Measurements from ENCODE around the gene DOCK11. TPM values are rescaled to one million over a fixed set of nuclear protein-coding genes. Genes with fewer than 3 reads are reported as not detected.

The DOCK11 gene
- total RNA-seq, 2 donors from 2014 or later = 4.9 to 15.8 TPM

DNA sequence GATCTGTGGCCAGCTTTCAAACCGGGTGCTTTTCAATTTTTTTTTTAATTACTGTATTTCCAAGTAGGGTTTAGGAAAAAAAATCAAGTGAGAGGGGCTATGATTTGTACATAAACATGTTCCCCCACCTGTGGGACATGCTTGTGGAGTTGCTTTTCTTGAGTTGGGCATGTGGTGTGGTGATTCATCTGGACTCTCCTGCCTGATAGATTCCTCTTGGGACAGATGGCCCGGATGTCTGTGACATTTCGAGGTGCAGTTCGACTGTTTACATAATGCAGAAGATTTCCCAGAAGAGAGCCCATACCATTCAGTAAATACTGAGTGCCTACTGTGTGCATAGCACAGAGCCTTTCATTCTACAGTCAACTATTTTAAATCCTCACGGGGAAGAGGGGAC lies 49.9 kb downstream of the DOCK11 start:
- no peak for DNase-seq
- Histone ChIP-seq H3K9me3 (no peaks in the 10 kb centered on the region), H3K27me3 (no peaks in the 10 kb centered on the region), H3K27ac (no peak overlapping the region), H3K4me1 (no peaks in the 10 kb centered on the region), H3K4me3 (no peak overlapping the region), H3K36me3 (replicated peaks in 1 of 2; ENCODE audit: insufficient read depth in 1 of 2, low read depth in 2 of 2) (no peaks in the 10 kb centered on the region)
- ATAC-seq = no peak
- TF ChIP-seq POLR2A (IDR thresholded peaks at IDR 0.05) = no peak
- TF ChIP-seq, protein P1, sequence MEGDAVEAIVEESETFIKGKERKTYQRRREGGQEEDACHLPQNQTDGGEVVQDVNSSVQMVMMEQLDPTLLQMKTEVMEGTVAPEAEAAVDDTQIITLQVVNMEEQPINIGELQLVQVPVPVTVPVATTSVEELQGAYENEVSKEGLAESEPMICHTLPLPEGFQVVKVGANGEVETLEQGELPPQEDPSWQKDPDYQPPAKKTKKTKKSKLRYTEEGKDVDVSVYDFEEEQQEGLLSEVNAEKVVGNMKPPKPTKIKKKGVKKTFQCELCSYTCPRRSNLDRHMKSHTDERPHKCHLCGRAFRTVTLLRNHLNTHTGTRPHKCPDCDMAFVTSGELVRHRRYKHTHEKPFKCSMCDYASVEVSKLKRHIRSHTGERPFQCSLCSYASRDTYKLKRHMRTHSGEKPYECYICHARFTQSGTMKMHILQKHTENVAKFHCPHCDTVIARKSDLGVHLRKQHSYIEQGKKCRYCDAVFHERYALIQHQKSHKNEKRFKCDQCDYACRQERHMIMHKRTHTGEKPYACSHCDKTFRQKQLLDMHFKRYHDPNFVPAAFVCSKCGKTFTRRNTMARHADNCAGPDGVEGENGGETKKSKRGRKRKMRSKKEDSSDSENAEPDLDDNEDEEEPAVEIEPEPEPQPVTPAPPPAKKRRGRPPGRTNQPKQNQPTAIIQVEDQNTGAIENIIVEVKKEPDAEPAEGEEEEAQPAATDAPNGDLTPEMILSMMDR (IDR thresholded peaks at IDR 0.05) = no peak
- intact Hi-C loops (cut with DNase I) = no loop called here
- 69 to 80% methylated on average over 5 of the region's 5 CpGs for WGBS, 2 donors

DNA sequence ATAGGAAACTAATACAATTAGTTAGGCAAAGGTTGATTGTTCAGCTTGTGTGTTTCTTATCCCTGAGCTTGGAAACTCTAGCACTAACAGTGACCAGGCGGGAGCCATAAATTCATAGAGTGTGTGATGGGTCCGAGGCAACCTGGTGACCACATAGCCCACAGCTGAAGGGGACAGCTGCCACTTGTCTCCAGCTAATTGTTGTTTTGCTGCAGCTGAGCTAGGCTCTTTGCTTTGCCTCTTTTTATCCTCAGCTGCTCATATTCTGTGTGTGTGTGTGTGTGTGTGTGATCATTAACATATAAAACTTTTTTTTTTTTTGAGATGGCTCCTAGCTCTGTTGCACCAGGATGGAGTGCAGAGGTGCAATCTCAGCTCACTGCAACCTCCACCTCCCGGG lies 53.2 kb downstream of the DOCK11 start:
- H3K4me1 ChIP-seq = no peaks in the 10 kb centered on the region
- H3K36me3 ChIP-seq (replicated peaks in 1 of 2; ENCODE audit: insufficient read depth in 1 of 2, low read depth in 2 of 2) = no peaks in the 10 kb centered on the region
- H3K27ac ChIP-seq = no peak overlapping the region
- WGBS, 2 donors = 73 to 90% methylated on average over 2 to 3 of the region's 3 CpGs
- no peak overlapping the region for H3K4me3 ChIP-seq
- TF ChIP-seq, protein P1 (IDR thresholded peaks at IDR 0.05) = no peak
- TF ChIP-seq POLR2A (IDR thresholded peaks at IDR 0.05) = no peak
- intact Hi-C loops (cut with DNase I) = no loop called here
- H3K27me3 ChIP-seq = no peaks in the 10 kb centered on the region
- ATAC-seq (no peak), DNase-seq (no peak)
- no peaks in the 10 kb centered on the region for H3K9me3 ChIP-seq

DNA sequence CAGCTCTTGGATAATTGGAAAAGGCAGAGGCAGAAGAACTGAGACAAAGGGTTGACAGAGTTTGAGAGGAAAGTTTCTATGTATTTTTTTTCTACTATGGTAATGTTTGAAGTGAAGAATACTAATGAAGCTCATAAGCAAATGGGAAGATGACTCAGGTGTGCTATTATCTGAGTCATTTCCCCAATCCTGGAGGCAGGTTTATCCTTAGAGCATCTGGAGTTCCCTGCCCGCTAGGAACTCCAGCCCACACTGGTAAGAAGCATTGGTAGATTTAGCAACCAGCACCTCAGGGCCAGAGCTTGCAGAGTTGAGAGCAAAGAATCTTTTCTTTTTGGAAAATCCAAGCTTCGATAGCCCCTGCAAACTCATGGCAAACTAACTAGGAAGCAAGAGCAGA lies 55.2 kb downstream of the DOCK11 start:
- Histone ChIP-seq H3K36me3 (replicated peaks in 1 of 2; ENCODE audit: insufficient read depth in 1 of 2, low read depth in 2 of 2) (no peaks in the 10 kb centered on the region), H3K27ac (no peak overlapping the region), H3K4me3 (no peak overlapping the region), H3K9me3 (no peaks in the 10 kb centered on the region), H3K27me3 (no peaks in the 10 kb centered on the region), H3K4me1 (no peaks in the 10 kb centered on the region)
- WGBS, 2 donors = 82 to 92% methylated on average over 2 of the region's 2 CpGs
- DNase-seq = no peak
- no peak for ATAC-seq
- TF ChIP-seq, protein P1 (IDR thresholded peaks at IDR 0.05) = no peak
- TF ChIP-seq POLR2A (IDR thresholded peaks at IDR 0.05) = no peak
- intact Hi-C loops (cut with DNase I) = no loop called here

DNA sequence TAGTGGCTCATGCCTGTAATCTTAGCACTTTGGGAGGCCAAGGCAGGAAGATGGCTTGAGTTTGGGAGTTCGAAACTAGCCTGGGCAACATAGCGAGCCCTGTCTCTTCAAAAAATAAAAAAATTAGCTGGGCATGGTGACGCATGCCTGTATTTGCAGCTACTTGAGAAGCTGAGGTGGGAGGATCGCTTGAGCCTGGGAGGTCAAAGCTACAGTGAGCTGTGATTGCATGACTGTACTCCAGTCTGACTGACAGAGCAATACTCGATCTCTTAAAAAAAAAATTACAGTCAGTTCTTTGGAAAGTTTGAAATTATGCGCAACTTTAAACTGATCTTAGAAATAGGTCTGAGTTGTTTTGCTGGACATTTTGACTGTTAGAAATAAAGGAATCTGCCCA lies 55.8 kb downstream of the DOCK11 start:
- intact Hi-C loops (cut with DNase I) = no loop called here
- ATAC-seq = no peak
- Histone ChIP-seq H3K9me3 (no peaks in the 10 kb centered on the region), H3K36me3 (replicated peaks in 1 of 2; ENCODE audit: insufficient read depth in 1 of 2, low read depth in 2 of 2) (no peaks in the 10 kb centered on the region), H3K4me1 (no peaks in the 10 kb centered on the region), H3K4me3 (no peak overlapping the region), H3K27me3 (no peaks in the 10 kb centered on the region), H3K27ac (no peak overlapping the region)
- TF ChIP-seq, protein P1 (IDR thresholded peaks at IDR 0.05) = no peak
- no peak for TF ChIP-seq POLR2A (IDR thresholded peaks at IDR 0.05)
- DNase-seq = no peak
- WGBS, 2 donors = 94 to 98% methylated on average over 5 to 6 of the region's 6 CpGs

DNA sequence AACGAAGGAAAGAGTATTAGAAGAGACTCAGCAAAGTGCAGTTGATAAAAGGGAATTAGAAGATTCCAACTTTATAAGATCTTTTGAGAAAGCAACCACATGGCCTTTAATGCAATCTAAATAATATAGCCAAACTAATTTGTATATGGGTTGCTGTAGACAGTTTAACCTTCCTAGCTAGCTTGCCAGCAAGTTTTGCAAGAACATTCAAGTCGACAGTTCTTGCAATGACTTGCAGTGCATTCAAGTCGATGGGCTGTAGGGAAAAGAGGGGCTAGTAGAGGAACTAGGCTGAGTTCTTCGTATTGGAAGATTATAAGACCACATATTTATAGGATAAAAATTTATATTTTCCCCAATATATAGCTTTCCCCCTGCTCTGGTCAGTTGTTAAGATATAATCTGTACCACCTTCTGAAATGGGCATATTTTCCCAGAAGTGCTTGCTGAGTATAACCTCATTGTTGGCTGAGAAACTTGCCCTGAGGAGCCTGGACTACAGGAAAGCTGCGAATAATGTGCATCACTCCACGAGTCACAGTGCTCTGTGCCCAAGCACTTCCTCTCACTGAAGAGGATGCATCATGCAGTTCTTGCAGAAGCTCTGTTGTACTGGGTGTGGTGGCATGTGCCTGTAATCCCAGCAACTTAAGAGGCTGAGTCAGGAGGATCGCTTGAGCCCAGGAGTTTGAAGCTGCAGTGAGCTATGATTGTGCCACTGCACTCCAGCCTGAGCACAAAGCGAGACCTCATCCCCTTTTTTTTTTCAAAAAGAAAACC lies 56.7 kb downstream of the DOCK11 start:
- no peaks in the 10 kb centered on the region for H3K4me1 ChIP-seq
- H3K4me3 ChIP-seq = no peak overlapping the region
- intact Hi-C loops (cut with DNase I) = no loop called here
- peak in 1 of 4 donors; percentile 36 for DNase-seq
- H3K27me3 ChIP-seq = no peaks in the 10 kb centered on the region
- no peaks in the 10 kb centered on the region for H3K36me3 ChIP-seq (replicated peaks in 1 of 2; ENCODE audit: insufficient read depth in 1 of 2, low read depth in 2 of 2)
- no peak for TF ChIP-seq POLR2A (IDR thresholded peaks at IDR 0.05)
- TF ChIP-seq, protein P1 (IDR thresholded peaks at IDR 0.05) = no peak
- no peak for ATAC-seq
- no peak overlapping the region for H3K27ac ChIP-seq
- 58 to 68% methylated on average over 4 to 8 of the region's 8 CpGs for whole genome bisulfite sequencing, 2 donors
- H3K9me3 ChIP-seq = no peaks in the 10 kb centered on the region

Measured in body of pancreas (tissue), 4 donors.